HCT116 (cell line): ENCODE data around the gene ZNF568. TPM values are rescaled to one million over a fixed set of nuclear protein-coding genes. Genes with fewer than 3 reads are reported as not detected.

Experiments used
- ATAC-seq: fragments of 200-7000 bp; cut with Tn5 transposase; 2 replicates; pipeline ENCODE4 v1.9.1; 2020; ENCODE audit warnings: mild to moderate bottlenecking, moderate library complexity
- BruUV-seq: library from RNA; stranded (reverse); fragments of 400-500 nt; replicated peaks from 2 replicates; lab custom pipeline; 2021; lab: Mats Ljungman, UMichigan
- CTCF ChIA-PET: fragments of 300-600 bp; sonication (Branson Sonifier 250); formaldehyde crosslinking; loops from one replicate; lab custom pipeline; 2021; ENCODE audit warnings: antibody characterized with exemption; lab: Charles Lee
- POLR2A ChIA-PET: fragments of 300-600, 350-600 bp; sonication (Branson Sonifier 250); formaldehyde crosslinking; loops from one replicate; lab custom pipeline; 2021; ENCODE audit warnings: antibody characterized with exemption; lab: Charles Lee
- RAD21 ChIA-PET, 2 experiments: fragments of 300-600 bp; sonication (Branson Sonifier 250); formaldehyde crosslinking; loops; one replicate each; lab custom pipeline; 2023; ENCODE audit warnings: low total read pairs in 2 of 2; ENCODE audit not compliant: uncharacterized antibody in 2 of 2, unreplicated experiment in 2 of 2, low non-redundant PET in 1 of 2; lab: Charles Lee
- DNase-seq: peaks from one replicate; pipeline ENCODE4 v3.0.0-alpha.2; 2010; ENCODE audit warnings: low read depth, low spot score
- H2AFZ ChIP-seq: fragments of 200-600 bp; shearing (Covaris generic), sonication (generic); 2 replicates; pipeline ENCODE4 v1.6.1; 2017; ENCODE audit warnings: low read depth, mixed run types, mixed read lengths, antibody characterized with exemption, low read length; ENCODE audit not compliant: poor library complexity, severe bottlenecking
- H3K27ac ChIP-seq: 2 replicates; pipeline ENCODE4 v1.5.1; 2012; ENCODE audit warnings: low read depth, low read length
- H3K27me3 ChIP-seq: fragments of 200-600 bp; sonication (generic); 2 replicates; pipeline ENCODE4 v1.6.1; 2016; ENCODE audit warnings: mixed run types, low read length, mixed read lengths; ENCODE audit not compliant: insufficient read depth
- H3K36me3 ChIP-seq, 2 experiments: fragments of 200-500 bp in 1 of 2; fragments of 200-600 bp in 1 of 2; sonication (Bioruptor generic) in 1 of 2; sonication (generic) in 1 of 2; 2 replicates each; pipeline versions ENCODE4 v1.5.1 to v1.6.1; 2014 to 2016; ENCODE audit warnings: low read length in 2 of 2, inconsistent platforms in 1 of 2, mixed read lengths in 1 of 2, mixed run types in 1 of 2; ENCODE audit not compliant: insufficient read depth in 2 of 2, control insufficient read depth in 1 of 2
- H3K4me1 ChIP-seq, 2 experiments: fragments of 200-600 bp in 1 of 2; sonication (generic) in 1 of 2; 2 replicates each; pipeline versions ENCODE4 v1.5.1 to v1.6.1; 2012 to 2017; ENCODE audit warnings: low read length in 2 of 2, inconsistent platforms in 1 of 2, mild to moderate bottlenecking in 1 of 2, mixed read lengths in 1 of 2, mixed run types in 1 of 2, moderate library complexity in 1 of 2; ENCODE audit not compliant: insufficient read depth in 2 of 2, control insufficient read depth in 1 of 2
- H3K4me2 ChIP-seq: fragments of 200-600 bp; sonication (generic); 2 replicates; pipeline ENCODE4 v1.6.1; 2017; ENCODE audit warnings: mixed run types, low read length, mixed read lengths
- H3K4me3 ChIP-seq, 2 experiments: fragments of 200-600 bp in 1 of 2; sonication (generic) in 1 of 2; replicated peaks in 1 of 2; 2 replicates each; pipeline ENCODE4 v1.5.1; 2011 to 2016; ENCODE audit warnings: low read length in 2 of 2, control low read depth in 1 of 2, low read depth in 1 of 2, mild to moderate bottlenecking in 1 of 2, mixed read lengths in 1 of 2, mixed run types in 1 of 2
- H3K79me2 ChIP-seq: fragments of 200-600 bp; sonication (generic); 2 replicates; pipeline ENCODE4 v1.6.1; 2017; ENCODE audit warnings: mild to moderate bottlenecking, mixed run types, low read length, moderate library complexity, mixed read lengths; ENCODE audit not compliant: insufficient read depth
- H3K9ac ChIP-seq: fragments of 200-600 bp; sonication (generic); 2 replicates; pipeline ENCODE4 v1.6.1; 2016; ENCODE audit warnings: low read length, mixed read lengths
- H3K9me2 ChIP-seq: fragments of 200-600 bp; sonication (generic), shearing (Covaris generic); 2 replicates; pipeline ENCODE4 v1.6.1; 2017; ENCODE audit warnings: mixed run types, mild to moderate bottlenecking, moderate library complexity; ENCODE audit not compliant: insufficient read depth
- H3K9me3 ChIP-seq, 2 experiments: fragments of 200-500 bp in 1 of 2; fragments of 200-600 bp in 1 of 2; sonication (Bioruptor generic) in 1 of 2; sonication (generic) in 1 of 2; 2 replicates each; pipeline ENCODE4 v1.6.1; 2014 to 2017; ENCODE audit warnings: low read length in 2 of 2, mixed read lengths in 2 of 2, inconsistent platforms in 1 of 2, low read depth in 1 of 2, mild to moderate bottlenecking in 1 of 2, mixed run types in 1 of 2, moderate library complexity in 1 of 2; ENCODE audit not compliant: control insufficient read depth in 1 of 2, insufficient read depth in 1 of 2
- H4K20me1 ChIP-seq: fragments of 200-600 bp; sonication (generic), shearing (Covaris generic); 2 replicates; pipeline ENCODE4 v1.6.1; 2017; ENCODE audit warnings: mixed run types, mild to moderate bottlenecking, moderate library complexity; ENCODE audit not compliant: insufficient read depth
- CEBPB ChIP-seq: IDR thresholded peaks from 2 replicates; pipeline ENCODE4 v1.6.1; 2012; ENCODE audit warnings: low read depth
- ELF1 ChIP-seq: IDR thresholded peaks from 2 replicates; pipeline ENCODE4 v1.6.1; 2012; ENCODE audit warnings: low read depth, borderline replicate concordance
- EZH2 ChIP-seq: fragments of 200-600 bp; sonication (generic); IDR thresholded peaks from 2 replicates; pipeline ENCODE4 v1.6.1; 2017; ENCODE audit warnings: antibody characterized with exemption, mixed run types
- EZH2phosphoT487 ChIP-seq: fragments of 200-600 bp; IDR thresholded peaks from 2 replicates; pipeline ENCODE4 v1.6.1; 2018; ENCODE audit warnings: antibody characterized with exemption, borderline replicate concordance
- FOSL1 ChIP-seq: IDR thresholded peaks from 2 replicates; pipeline ENCODE4 v1.6.1; 2012; ENCODE audit warnings: low read depth
- POLR2A ChIP-seq: IDR thresholded peaks from 2 replicates; pipeline ENCODE4 v1.7.0; 2011; ENCODE audit warnings: borderline replicate concordance; ENCODE audit not compliant: insufficient read depth, insufficient read length; ENCODE audit errors: extremely low read depth
- POLR2AphosphoS5 ChIP-seq: IDR thresholded peaks from 2 replicates; pipeline ENCODE4 v1.6.1; 2011; ENCODE audit warnings: mild to moderate bottlenecking, low read depth, low read length, moderate library complexity
- RAD21 ChIP-seq: IDR thresholded peaks from 2 replicates; pipeline ENCODE4 v1.6.1; 2012; ENCODE audit warnings: low read depth, mild to moderate bottlenecking
- SIN3A ChIP-seq: IDR thresholded peaks from 2 replicates; pipeline ENCODE4 v1.6.1; 2012; ENCODE audit warnings: low read depth
- TCF7L2 ChIP-seq: IDR thresholded peaks from 2 replicates; pipeline ENCODE4 v1.7.0; 2011; ENCODE audit warnings: borderline replicate concordance, inconsistent platforms; ENCODE audit not compliant: insufficient read depth, insufficient read length; ENCODE audit errors: extremely low read depth
- intact Hi-C: fragments of 100-400 bp; cut with micrococcal nuclease; formaldehyde crosslinking; loops from 2 replicates; pipeline ENCODE4 v1.10.0; 2022
- total RNA-seq: library from RNA; stranded (reverse); gene quantifications from one replicate; pipeline ENCODE4 v1.2.1, GENCODE V29; 2021; ENCODE audit not compliant: unreplicated experiment
- TF ChIP-seq, protein P1 (sequence below), 3 experiments: fragments of 200-600 bp in 1 of 3; sonication (generic) in 1 of 3; IDR thresholded peaks in 2 of 3; conservative IDR thresholded peaks in 1 of 3; 2 replicates each; pipeline ENCODE4 v1.5.1; 2012 to 2017; ENCODE audit warnings: low read depth in 2 of 3, low read length in 2 of 3, antibody characterized with exemption in 1 of 3, borderline replicate concordance in 1 of 3, control low read depth in 1 of 3, mild to moderate bottlenecking in 1 of 3, mixed read lengths in 1 of 3, mixed run types in 1 of 3, moderate library complexity in 1 of 3; ENCODE audit not compliant: insufficient read depth in 1 of 3

Gene ZNF568
- total RNA-seq, 1 experiment from 2014 or later, result not detected

DNA sequence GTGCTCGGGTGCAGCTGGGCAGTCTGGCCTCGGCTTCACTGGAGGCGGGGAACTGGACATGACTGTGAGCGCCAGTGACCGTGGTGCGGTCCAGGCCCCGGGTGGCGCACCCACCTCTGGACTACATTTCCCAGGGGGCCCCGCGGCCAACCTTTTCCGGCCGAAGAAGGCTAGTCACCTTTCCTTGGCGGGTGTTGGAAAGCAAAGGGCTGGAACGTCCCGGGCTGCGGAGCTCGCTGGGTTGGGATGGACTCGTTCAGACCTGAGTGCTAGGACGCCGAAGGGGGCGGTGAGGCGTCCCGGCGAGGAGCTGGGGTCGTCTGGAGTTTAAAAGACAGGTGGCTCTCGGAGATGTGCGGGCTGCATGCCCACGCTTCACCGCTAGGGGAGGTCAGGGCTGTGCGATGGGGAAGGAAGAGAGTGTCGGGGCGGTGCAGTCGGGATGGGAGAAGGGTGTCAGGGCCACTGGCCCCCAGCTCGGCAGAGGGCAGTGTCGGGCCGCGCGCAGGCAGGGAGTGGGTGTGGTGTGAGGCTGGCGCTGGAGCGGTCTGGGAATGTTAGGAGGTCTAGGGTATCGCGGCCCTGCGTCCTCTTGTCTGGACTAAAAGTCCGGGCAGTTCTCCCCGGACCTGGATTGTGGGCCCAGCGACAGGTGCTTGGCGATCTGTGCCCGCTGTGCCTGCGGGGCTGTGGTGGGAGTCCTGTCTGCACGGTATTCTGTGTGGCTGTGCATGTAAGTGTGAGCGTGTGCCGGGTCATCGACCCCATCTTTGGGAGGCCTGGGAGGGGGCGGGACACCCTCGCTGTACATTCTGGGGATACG, 57.1 kb downstream of the ZNF568 start:
- RAD21 ChIA-PET, result no interaction called here
- no peak for ATAC-seq
- POLR2A ChIA-PET, result no interaction called here
- TF ChIP-seq POLR2A (no peak), TCF7L2 (no peak), ELF1 (no peak), SIN3A (no peak), CEBPB (no peak), RAD21 (no peak), POLR2AphosphoS5 (no peak), FOSL1 (no peak), EZH2phosphoT487 (no peak), EZH2 (no peak)
- TF ChIP-seq, protein P1, sequence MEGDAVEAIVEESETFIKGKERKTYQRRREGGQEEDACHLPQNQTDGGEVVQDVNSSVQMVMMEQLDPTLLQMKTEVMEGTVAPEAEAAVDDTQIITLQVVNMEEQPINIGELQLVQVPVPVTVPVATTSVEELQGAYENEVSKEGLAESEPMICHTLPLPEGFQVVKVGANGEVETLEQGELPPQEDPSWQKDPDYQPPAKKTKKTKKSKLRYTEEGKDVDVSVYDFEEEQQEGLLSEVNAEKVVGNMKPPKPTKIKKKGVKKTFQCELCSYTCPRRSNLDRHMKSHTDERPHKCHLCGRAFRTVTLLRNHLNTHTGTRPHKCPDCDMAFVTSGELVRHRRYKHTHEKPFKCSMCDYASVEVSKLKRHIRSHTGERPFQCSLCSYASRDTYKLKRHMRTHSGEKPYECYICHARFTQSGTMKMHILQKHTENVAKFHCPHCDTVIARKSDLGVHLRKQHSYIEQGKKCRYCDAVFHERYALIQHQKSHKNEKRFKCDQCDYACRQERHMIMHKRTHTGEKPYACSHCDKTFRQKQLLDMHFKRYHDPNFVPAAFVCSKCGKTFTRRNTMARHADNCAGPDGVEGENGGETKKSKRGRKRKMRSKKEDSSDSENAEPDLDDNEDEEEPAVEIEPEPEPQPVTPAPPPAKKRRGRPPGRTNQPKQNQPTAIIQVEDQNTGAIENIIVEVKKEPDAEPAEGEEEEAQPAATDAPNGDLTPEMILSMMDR (IDR thresholded peaks at IDR 0.05 in 2 of 3, conservative IDR thresholded peaks at IDR 0.05 in 1 of 3; ENCODE audit: borderline replicate concordance in 1 of 3, insufficient read depth in 1 of 3, low read depth in 2 of 3, low read length in 2 of 3), result no peak
- Histone ChIP-seq H3K79me2 (no peaks in the 10 kb centered on the region), H3K4me3 (no peak overlapping the region), H3K36me3 (no peaks in the 10 kb centered on the region), H3K27ac (no peak overlapping the region), H4K20me1 (no peaks in the 10 kb centered on the region), H2AFZ (no peak overlapping the region), H3K9me2 (no peaks in the 10 kb centered on the region), H3K9me3 (peaks cover 6 to 9% of the 10 kb centered on the region in 2 experiments; a peak in 2 of 4 replicates), H3K4me1 (no peaks in the 10 kb centered on the region), H3K27me3 (no peaks in the 10 kb centered on the region), H3K4me2 (no peak overlapping the region), H3K9ac (no peak overlapping the region)
- CTCF ChIA-PET, result no interaction called here
- BruUV-seq, result no TSS peak
- intact Hi-C loops, result no loop called here
- DNase-seq, result no peak
